HG03095 (cell line): Measurements from ENCODE around the gene SLC9C2.
"Not testable (repeated sequence)": the region's sequence is repeated elsewhere in the genome, so short reads cannot be mapped to it uniquely, and the experiment has no call there.

ENCODE experiments used
- ATAC-seq: cut with Tn5 transposase; IDR thresholded peaks from one replicate; pipeline ENCODE4 v1.9.1; 2021; ENCODE audit warnings: moderate library complexity; ENCODE audit not compliant: unreplicated experiment

SLC9C2 gene

DNA sequence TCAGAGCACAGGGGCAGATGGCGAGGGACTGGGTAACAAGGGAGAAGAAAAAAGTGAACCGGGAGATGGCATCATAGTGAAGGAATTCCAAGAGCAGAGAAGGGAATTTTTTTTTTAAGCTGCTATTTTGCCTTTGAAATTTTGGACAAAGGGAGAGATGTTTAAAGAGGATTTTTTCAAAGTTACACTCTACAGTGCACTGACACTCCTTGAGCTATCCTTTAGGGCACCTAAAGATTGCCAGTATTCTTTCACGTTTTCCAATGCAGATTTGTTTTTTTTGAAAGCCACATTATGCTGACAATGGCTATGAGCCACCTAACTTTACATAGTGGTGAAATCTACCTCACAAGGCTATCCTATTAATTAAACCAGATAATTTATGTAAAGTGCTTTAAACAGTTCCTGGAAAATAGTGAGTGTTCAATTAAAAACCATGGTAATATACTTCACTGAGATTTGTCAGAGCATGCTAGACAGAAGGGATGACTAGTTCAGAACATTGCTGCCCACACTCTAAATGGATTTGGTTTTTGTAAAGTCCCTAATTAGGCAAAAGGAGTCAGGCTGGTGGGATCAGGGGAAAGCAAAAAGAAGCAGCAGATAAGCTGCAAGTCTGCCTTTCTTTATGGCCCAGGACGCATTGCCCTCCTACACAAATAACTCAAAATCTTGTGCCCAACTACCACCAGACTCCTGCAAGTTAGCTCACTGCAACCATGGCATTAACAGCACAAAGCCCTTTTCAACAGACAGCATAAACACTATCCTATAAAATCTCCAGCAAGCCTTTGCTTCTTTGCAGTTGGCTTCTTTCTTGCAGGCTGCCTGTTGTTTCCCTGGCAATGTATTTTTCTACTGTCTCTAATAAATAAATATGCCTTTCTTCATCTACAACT lies 71.8 kb downstream of the SLC9C2 start:
- no peak for ATAC-seq

DNA sequence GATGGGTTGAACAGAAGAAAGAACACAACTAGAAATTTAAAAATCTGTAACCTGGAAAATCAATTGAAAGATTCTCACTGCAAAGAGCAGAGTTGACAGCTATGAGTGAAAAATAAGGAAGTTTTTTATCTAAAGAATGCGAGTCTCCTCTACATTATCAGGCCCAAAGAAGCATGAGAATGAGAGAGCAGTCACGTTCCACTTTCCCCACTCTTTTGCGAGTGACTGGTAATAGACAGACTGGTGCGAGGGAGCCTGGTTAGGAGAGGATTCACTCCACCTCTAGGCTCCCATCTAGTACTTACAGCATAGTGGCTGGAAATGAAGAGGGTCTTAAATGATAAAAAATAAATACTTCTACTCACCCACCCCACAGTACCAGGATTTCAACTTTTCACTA lies 73.8 kb downstream of the SLC9C2 start:
- no peak for ATAC-seq

DNA sequence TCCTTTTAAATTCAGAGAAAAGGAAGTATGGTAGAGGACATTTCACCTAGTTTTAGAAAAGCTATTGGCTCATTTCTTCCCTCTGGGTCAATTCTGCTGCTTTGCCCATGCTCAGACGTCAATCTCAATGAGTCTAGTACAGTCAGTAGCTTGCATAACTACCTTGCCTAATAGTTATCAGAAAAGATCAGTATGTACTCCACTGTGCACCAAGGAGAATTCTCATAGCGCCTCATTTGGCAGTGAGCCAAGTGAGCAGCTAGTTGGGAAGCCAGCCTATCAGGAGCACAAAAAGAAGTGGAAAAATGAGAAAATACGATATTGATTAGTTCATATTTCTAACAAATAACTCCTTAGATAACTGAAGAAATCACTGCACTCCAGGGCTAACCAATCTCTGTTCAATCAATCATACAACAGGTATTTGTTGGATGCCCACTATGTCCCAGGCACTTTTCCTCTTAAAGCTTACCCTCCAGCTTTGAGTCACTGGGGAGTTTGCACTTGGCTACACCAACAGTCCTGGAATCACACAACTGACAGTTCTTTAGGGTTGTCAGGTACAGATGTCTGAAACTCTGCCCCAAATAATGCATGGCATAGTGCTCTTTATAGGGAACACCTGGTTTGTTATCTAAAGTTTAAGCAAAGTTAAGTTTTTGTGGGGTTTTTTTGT lies 75.6 kb downstream of the SLC9C2 start:
- ATAC-seq, result no peak

GRCh38 chr1:173525926-173526325 lies 76.9 kb downstream of the SLC9C2 start:
- ATAC-seq, result no peak

DNA sequence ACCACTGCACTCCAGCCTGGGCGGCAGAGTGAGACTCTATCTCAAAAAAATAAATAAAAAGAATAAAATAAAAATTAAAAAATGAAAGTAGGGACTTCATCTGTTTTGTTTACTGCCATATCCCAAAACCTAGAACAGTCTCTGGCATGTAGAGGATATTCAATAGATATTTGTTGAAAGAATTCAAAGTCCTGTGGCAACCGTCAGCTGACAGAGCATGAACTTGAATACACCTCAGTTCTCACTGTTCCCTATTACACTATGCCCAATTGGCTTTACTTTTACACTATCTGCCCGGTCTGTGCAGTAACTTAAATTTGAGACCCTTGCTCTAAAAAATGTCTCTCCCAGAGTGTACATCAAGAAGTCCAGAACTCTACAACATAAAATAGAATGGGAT lies 79.5 kb downstream of the SLC9C2 start:
- no peak for ATAC-seq

GRCh38 chr1:173520799-173521198 lies 82.1 kb downstream of the SLC9C2 start:
- ATAC-seq, result no peak

- ATAC-seq, result not testable (repeated sequence)
Observed at GRCh38 chr1:173514503-173514902, 88.4 kb downstream of the SLC9C2 start.

- no peak for ATAC-seq
Observed at GRCh38 chr1:173509797-173510196, 93.1 kb downstream of the SLC9C2 start.

- ATAC-seq, result no peak
Observed at GRCh38 chr1:173508541-173508940, 94.3 kb downstream of the SLC9C2 start.

- no peak for ATAC-seq
Observed at GRCh38 chr1:173507847-173508209, 95.0 kb downstream of the SLC9C2 start.

DNA sequence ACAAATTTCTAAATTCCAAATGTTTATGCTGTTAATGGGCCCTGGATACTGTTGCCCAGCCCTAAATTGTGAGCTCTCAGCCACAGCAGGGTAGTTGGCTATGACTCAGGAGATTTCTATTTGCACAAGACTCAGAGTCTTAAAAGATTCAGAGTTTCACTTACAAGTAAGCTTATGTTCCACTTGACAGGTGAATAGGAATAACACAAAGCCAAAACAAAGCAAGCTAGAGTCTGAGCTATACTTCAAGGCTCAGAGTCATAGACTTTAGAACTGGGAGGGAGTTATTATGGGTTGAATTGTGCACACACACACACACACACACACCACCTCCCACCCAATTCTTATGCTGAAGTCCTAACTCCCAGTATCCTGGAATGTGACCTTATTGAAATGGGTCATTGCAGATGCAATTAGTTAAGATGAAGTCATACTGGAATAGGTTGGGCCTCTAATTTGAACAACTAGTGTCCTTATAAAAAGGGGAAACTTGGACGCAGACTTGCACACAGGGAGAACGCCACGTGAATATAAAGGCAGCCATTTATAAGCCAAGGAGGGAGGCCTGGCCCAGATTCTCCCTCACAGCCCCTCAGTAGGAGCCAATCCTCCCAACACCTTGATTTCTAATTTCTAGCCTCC lies 95.5 kb downstream of the SLC9C2 start:
- ATAC-seq, result no peak

- no peak for ATAC-seq
Observed at GRCh38 chr1:173506437-173506836, 96.4 kb downstream of the SLC9C2 start.

DNA sequence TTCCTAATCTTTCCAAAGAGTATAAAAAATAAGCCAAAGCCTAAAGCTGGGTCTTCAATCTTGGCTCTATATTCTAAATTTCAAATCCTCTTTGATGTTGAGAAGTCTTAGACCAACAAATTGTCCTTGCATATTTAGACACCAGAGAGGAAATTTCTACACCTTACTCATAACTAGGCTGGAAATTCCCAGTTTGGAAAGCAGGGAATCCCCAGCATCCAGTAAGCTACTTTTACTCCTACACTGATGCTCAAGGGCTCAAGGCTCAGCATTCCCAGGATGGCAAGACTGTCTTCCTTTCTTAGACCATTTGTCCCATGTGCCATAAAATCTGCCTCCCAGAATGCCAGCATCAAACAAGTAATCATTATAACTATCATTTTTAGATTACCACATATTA lies 97.5 kb downstream of the SLC9C2 start:
- no peak for ATAC-seq

- ATAC-seq, result no peak
Observed at GRCh38 chr1:173504268-173504667, 98.6 kb downstream of the SLC9C2 start.

DNA sequence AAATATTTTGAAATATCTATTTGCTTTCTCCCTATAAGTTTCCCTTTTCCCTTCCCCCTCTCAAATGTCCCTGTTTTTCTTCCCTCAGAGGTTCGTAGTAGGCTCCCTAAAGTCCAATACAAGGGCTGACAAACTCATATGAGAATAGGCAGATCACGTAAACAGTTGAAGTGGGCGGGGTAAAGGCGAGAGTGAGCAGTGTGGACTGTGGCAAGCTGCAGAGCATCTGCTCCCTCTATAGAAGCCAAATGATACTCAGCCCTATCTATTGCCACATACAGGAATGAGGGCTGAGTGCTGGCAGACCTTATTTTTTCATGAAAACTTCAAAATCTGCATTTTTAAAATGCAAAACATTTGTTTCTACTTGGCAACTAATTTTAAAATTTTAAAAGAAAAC lies 99.5 kb downstream of the SLC9C2 start:
- ATAC-seq, result no peak

DNA sequence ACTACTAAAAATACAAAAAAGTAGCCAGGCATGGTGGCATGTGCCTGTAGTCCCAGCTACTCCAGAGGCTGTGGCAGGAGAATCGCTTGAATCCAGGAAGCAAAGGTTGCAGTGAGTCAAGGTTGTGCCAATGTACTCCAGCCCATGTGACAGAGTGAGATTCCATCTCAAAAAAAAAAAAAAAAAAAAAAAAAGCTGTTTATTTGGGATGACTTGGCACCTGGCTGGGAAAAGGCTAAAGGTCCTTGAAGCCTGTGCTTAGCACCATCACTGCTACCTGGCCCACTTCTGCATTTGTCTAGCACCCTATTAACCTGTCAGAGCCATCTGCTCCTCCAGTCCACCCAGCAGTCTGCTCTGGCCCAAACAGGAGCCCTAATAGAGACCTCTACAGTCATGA lies 100.8 kb downstream of the SLC9C2 start:
- ATAC-seq, result no peak

DNA sequence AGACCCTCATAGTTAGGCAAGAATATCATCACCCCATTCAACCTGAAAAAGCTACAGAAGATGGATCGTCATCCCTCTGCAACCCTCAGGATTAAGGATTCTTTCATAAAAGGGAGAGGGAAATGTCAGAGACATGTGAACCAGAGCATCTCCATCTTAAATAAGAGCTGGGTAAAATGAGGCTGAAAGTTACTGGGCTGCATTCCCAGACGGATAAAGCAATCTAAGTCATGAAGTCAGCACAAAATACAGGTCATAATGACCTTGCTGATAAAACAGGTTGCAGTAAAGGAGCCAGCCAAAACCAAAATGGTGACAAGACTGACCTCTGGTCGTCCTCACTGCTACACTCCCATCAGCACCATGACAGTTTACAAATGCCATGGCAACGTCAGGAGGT lies 103.1 kb downstream of the SLC9C2 start:
- ATAC-seq, result no peak

DNA sequence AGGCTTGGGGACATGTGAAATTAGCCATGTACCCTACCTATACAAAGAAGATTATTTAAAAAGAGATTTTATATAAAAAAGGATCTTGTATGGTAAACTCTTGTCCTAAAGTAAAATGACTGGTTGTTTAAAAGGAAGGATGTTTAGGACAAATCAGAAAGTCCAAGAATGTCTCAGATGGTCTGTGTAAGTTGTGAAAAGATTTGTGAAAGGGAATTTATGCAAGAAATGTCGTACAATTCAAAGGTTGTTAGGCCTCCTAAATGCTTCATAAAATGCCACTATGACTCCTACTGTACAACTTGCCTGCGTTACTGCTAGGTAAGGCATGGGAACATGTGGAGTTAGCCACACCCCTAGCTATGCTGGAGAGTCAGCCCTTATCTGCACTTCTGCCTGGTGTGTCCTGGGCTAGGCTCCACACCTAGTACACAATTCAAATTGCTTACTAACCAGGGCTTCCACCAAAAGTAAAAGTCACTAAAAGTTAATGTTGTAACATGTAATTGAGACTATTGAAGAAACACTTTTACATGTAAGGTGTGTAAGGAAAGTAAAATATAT lies 106.0 kb downstream of the SLC9C2 start:
- ATAC-seq, result no peak

DNA sequence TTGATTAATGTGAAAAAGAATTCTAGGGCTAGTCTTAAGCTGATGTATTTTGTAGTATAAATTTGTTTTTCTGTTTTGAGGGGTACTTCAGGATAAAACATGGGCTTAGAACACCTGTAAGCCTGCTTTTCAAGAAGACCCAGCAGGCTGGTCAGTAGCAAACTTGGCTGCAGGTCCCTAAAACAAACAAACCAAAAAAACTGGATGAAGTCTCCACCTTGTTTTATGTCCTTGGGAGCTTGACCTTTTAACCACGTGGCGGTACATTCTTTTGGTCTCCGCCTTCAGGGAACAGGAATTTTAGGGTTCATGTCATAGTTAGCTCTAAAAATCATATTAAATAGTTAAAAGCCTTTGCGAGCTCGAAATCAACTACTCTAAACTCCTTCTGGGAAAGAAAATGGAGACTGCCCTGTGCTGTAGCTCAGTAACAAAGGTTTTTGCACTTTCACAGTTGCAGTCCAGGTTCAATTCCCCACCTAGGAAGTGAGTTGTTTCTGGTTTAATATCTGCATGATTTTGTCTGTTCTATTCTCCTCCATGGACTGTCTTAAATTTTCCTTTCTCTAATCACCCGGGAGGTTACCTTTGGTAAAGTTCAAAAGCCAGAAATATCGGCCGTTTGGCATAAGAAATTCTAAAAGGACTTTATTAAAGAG lies 107.1 kb downstream of the SLC9C2 start:
- ATAC-seq, result no peak

DNA sequence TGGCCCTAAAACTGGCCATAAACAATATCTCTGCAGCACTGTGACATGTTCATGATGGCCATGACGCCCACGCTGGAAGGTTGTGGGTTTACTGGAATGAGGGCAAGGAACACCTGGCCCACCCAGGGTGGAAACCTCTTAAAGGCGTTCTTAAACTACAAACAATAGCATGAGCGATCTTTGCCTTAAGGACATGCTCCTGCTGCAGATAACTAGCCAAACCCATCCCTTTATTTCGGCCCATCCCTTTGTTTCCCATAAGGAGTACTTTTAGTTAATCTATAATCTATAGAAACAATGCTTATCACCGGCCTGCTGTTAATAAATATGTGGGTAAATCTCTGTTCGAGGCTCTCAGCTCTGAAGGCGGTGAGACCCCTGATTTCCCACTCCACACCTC lies 109.7 kb downstream of the SLC9C2 start:
- not testable (repeated sequence) for ATAC-seq

DNA sequence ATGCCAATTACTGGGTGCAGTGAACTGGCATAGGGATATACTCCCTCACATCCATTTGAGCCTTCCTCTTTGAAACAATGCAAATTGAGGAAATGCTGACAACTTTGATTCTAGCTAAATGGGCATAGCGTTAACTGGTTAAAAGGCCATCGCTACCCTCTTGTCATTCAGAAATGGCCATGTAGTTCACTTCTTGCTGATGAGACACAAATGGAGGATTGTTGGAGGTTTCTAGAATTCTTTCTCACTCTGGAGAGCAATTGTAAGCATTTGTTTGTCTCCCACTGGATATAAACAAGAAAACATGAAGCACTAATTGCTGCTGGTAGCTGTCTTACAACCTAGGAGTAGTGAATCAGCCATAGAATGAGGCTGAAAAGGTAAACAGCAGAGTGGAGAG lies 111.4 kb downstream of the SLC9C2 start:
- no peak for ATAC-seq
